ENCODE data around the gene SYT9. TPM values are rescaled to one million over a fixed set of nuclear protein-coding genes. Genes with fewer than 3 reads are reported as not detected.

The SYT9 gene
- total RNA-seq, 1 donor from 2014 or later: 0.21 TPM

GRCh38 chr11:7506243-7506642, 254.5 kb downstream of the SYT9 start:
- Mint-ChIP-seq H3K9me3 (ENCODE audit: unreplicated experiment) (no peaks in the 10 kb centered on the region), H3K27ac (ENCODE audit: unreplicated experiment) (no peak overlapping the region), H3K36me3 (ENCODE audit: low read depth, unreplicated experiment) (no peaks in the 10 kb centered on the region), H3K4me1 (ENCODE audit: unreplicated experiment) (no peaks in the 10 kb centered on the region), H3K27me3 (ENCODE audit: unreplicated experiment) (peaks cover 3% of the 10 kb centered on the region), H3K4me3 (ENCODE audit: unreplicated experiment) (no peak overlapping the region)
- no peak for TF ChIP-seq CTCF (IDR thresholded peaks at IDR 0.05; ENCODE audit: unreplicated experiment)
- no peak for DNase-seq (ENCODE audit: low spot score)

GRCh38 chr11:7508087-7508486, 256.4 kb downstream of the SYT9 start:
- Mint-ChIP-seq H3K4me3 (ENCODE audit: unreplicated experiment) (no peak overlapping the region), H3K27ac (ENCODE audit: unreplicated experiment) (no peak overlapping the region), H3K27me3 (ENCODE audit: unreplicated experiment) (peaks cover 3% of the 10 kb centered on the region), H3K9me3 (ENCODE audit: unreplicated experiment) (no peaks in the 10 kb centered on the region), H3K4me1 (ENCODE audit: unreplicated experiment) (peaks cover 8% of the 10 kb centered on the region), H3K36me3 (ENCODE audit: low read depth, unreplicated experiment) (no peaks in the 10 kb centered on the region)
- DNase-seq (ENCODE audit: low spot score): no peak
- no peak for TF ChIP-seq CTCF (IDR thresholded peaks at IDR 0.05; ENCODE audit: unreplicated experiment)

GRCh38 chr11:7509966-7510365, 258.3 kb downstream of the SYT9 start:
- TF ChIP-seq CTCF (IDR thresholded peaks at IDR 0.05; ENCODE audit: unreplicated experiment): no peak
- H3K4me1 Mint-ChIP-seq (ENCODE audit: unreplicated experiment): peaks cover 13% of the 10 kb centered on the region
- no peak for DNase-seq (ENCODE audit: low spot score)
- no peaks in the 10 kb centered on the region for H3K9me3 Mint-ChIP-seq (ENCODE audit: unreplicated experiment)
- H3K4me3 Mint-ChIP-seq (ENCODE audit: unreplicated experiment): no peak overlapping the region
- H3K27me3 Mint-ChIP-seq (ENCODE audit: unreplicated experiment): peaks cover 7% of the 10 kb centered on the region
- no peaks in the 10 kb centered on the region for H3K36me3 Mint-ChIP-seq (ENCODE audit: low read depth, unreplicated experiment)
- H3K27ac Mint-ChIP-seq (ENCODE audit: unreplicated experiment): no peak overlapping the region

GRCh38 chr11:7511401-7511800, 259.7 kb downstream of the SYT9 start:
- no peaks in the 10 kb centered on the region for H3K9me3 Mint-ChIP-seq (ENCODE audit: unreplicated experiment)
- DNase-seq (ENCODE audit: low spot score): no peak
- peaks cover 13% of the 10 kb centered on the region for H3K4me1 Mint-ChIP-seq (ENCODE audit: unreplicated experiment)
- H3K36me3 Mint-ChIP-seq (ENCODE audit: low read depth, unreplicated experiment): no peaks in the 10 kb centered on the region
- no peak overlapping the region for H3K4me3 Mint-ChIP-seq (ENCODE audit: unreplicated experiment)
- H3K27me3 Mint-ChIP-seq (ENCODE audit: unreplicated experiment): peaks cover 11% of the 10 kb centered on the region
- no peak overlapping the region for H3K27ac Mint-ChIP-seq (ENCODE audit: unreplicated experiment)
- no peak for TF ChIP-seq CTCF (IDR thresholded peaks at IDR 0.05; ENCODE audit: unreplicated experiment)

- H3K27me3 Mint-ChIP-seq (ENCODE audit: unreplicated experiment): peaks cover 11% of the 10 kb centered on the region
- H3K27ac Mint-ChIP-seq (ENCODE audit: unreplicated experiment): no peak overlapping the region
- no peak for TF ChIP-seq CTCF (IDR thresholded peaks at IDR 0.05; ENCODE audit: unreplicated experiment)
- no peaks in the 10 kb centered on the region for H3K9me3 Mint-ChIP-seq (ENCODE audit: unreplicated experiment)
- peak overlapping the region; percentile 93 for H3K4me3 Mint-ChIP-seq (ENCODE audit: unreplicated experiment)
- no peaks in the 10 kb centered on the region for H3K36me3 Mint-ChIP-seq (ENCODE audit: low read depth, unreplicated experiment)
- DNase-seq (ENCODE audit: low spot score): peak; percentile 14
- peaks cover 13% of the 10 kb centered on the region for H3K4me1 Mint-ChIP-seq (ENCODE audit: unreplicated experiment)
These were observed 261.0 kb downstream of the SYT9 start for GRCh38 chr11:7512525-7513233.
